Measurements from ENCODE around the gene KCNH3. TPM values are rescaled to one million over a fixed set of nuclear protein-coding genes. Genes with fewer than 3 reads are reported as not detected.

Gene KCNH3, protein sequence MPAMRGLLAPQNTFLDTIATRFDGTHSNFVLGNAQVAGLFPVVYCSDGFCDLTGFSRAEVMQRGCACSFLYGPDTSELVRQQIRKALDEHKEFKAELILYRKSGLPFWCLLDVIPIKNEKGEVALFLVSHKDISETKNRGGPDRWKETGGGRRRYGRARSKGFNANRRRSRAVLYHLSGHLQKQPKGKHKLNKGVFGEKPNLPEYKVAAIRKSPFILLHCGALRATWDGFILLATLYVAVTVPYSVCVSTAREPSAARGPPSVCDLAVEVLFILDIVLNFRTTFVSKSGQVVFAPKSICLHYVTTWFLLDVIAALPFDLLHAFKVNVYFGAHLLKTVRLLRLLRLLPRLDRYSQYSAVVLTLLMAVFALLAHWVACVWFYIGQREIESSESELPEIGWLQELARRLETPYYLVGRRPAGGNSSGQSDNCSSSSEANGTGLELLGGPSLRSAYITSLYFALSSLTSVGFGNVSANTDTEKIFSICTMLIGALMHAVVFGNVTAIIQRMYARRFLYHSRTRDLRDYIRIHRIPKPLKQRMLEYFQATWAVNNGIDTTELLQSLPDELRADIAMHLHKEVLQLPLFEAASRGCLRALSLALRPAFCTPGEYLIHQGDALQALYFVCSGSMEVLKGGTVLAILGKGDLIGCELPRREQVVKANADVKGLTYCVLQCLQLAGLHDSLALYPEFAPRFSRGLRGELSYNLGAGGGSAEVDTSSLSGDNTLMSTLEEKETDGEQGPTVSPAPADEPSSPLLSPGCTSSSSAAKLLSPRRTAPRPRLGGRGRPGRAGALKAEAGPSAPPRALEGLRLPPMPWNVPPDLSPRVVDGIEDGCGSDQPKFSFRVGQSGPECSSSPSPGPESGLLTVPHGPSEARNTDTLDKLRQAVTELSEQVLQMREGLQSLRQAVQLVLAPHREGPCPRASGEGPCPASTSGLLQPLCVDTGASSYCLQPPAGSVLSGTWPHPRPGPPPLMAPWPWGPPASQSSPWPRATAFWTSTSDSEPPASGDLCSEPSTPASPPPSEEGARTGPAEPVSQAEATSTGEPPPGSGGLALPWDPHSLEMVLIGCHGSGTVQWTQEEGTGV
- total RNA-seq = 2.3 TPM
- long read RNA-seq, partial matches to known transcripts = 2 of 4 reads
- long read RNA-seq, other reads (novel, unspliced or antisense) = 2 of 4 reads

DNA sequence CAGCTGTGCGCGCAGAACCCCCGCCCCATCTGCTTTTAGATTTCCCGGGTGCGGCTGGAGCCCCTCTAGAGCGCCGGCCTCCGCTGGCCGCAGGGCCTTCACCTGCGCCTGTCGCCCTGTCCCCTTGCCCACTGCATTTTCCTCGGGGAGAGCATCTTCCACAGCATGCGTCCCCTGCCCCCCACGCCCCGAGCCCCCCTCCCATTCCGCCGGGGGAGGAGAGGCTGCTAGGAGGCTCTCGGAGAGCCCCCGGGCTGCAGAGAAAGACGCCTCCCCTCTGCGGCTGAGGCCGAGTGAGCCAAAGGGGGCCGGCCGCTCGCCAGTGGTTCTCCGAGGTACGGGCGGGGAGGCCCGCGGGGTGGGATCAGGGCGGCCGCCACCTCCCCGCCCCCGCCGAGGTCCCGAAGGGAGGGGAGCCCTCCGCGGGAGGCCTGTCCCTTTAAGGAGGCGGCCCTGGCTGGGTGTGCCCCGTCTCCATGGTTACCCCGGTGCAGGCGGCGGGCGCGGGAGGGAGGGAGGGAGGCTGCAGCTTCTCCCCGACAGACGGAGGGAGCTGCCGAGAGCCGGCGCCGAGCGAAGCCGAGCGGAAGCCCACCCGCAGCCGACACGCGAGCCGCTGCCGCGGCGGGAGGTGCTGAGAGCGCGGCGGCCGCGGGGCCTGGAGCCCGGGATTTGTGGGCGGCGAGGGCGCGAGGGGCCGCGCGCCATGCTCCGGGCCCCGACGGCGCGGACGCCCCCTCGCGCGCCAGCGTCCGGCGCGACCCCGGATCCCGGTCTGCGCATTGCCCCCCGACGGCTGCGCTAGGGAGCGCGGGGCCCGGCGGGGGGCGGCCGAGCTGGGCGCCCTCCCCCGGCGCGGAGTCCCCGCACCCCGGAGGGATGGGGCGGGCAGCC lies at the start of gene KCNH3:
TSS of gene KCNH3 (plus strand) at position 521 of the 894 bp plus-strand sequence. CDS start 387 bp downstream, outside the sequence.
- peak; percentile 89 for DNase-seq
- TF ChIP-seq, protein P1, sequence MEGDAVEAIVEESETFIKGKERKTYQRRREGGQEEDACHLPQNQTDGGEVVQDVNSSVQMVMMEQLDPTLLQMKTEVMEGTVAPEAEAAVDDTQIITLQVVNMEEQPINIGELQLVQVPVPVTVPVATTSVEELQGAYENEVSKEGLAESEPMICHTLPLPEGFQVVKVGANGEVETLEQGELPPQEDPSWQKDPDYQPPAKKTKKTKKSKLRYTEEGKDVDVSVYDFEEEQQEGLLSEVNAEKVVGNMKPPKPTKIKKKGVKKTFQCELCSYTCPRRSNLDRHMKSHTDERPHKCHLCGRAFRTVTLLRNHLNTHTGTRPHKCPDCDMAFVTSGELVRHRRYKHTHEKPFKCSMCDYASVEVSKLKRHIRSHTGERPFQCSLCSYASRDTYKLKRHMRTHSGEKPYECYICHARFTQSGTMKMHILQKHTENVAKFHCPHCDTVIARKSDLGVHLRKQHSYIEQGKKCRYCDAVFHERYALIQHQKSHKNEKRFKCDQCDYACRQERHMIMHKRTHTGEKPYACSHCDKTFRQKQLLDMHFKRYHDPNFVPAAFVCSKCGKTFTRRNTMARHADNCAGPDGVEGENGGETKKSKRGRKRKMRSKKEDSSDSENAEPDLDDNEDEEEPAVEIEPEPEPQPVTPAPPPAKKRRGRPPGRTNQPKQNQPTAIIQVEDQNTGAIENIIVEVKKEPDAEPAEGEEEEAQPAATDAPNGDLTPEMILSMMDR (IDR thresholded peaks at IDR 0.05) = no peak

DNA sequence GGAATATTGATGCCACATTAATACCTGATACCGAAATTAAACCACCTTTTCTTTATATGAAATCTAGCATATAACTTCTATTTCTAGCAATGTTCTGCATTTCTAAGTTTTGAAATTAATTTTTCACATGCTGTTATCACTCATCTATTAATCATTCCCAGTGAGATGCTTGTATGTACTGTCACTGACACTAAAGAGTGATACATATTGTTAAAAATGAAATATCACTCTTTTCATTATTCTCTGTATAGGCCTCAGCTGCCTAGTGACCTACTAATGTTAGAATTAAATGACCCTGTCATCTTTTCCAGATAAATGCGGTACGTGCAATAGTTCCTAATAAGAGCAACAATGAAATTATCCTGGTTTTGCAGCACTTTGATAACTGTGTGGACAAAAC lies 49.7 kb upstream of the KCNH3 start:
- peaks cover 24% of the 10 kb centered on the region for H3K36me3 ChIP-seq
- ATAC-seq (no peak), DNase-seq (no peak)
- H3K27me3 ChIP-seq (ENCODE audit: low read depth) = no peaks in the 10 kb centered on the region
- H3K27ac ChIP-seq = no peak overlapping the region
- intact Hi-C loops (cut with DNase I) = no loop called here
- H3K9me3 ChIP-seq = no peaks in the 10 kb centered on the region
- no peak overlapping the region for H3K4me3 ChIP-seq
- TF ChIP-seq, protein P1 (IDR thresholded peaks at IDR 0.05) = no peak
- no peaks in the 10 kb centered on the region for H3K4me1 ChIP-seq

More for the DNA sequence above, at the start of gene KCNH3:
- peak within 1 kb of the TSS; percentile 59 for H3K4me3 ChIP-seq
- H3K9me3 ChIP-seq = no peaks in the 10 kb centered on the region
- intact Hi-C loops (cut with DNase I) = no loop called here
- no peak within 1 kb of the TSS for H3K27ac ChIP-seq
- H3K27me3 ChIP-seq (ENCODE audit: low read depth) = peaks cover 56% of the 10 kb centered on the region
- peaks cover 16% of the 10 kb centered on the region for H3K4me1 ChIP-seq
- no peaks in the 10 kb centered on the region for H3K36me3 ChIP-seq
- peak; percentile 83 to 86 for ATAC-seq

DNA sequence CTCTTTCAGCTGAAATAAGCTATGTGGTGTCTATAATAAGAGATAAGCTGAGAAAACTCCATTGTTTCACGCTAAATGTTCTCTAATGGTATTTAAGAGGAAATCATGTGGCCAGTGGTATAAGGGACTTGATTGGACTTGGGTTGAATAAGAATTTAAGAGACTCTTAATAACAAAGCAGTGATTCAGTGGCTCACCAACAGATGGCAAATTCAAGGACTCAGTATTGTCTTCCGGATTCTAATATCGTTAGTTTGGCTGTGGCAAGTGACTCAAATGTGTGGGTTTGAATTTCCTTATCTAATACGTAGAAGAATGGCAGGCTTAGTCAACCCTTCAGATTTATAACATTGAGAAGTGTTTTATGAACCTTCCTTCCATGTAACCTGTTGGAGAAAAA lies 49.1 kb upstream of the KCNH3 start:
- Histone ChIP-seq H3K36me3 (peaks cover 26% of the 10 kb centered on the region), H3K4me3 (no peak overlapping the region), H3K27me3 (ENCODE audit: low read depth) (no peaks in the 10 kb centered on the region), H3K27ac (no peak overlapping the region), H3K4me1 (no peaks in the 10 kb centered on the region), H3K9me3 (no peaks in the 10 kb centered on the region)
- DNase-seq (no peak), ATAC-seq (no peak)
- TF ChIP-seq, protein P1 (IDR thresholded peaks at IDR 0.05) = no peak
- intact Hi-C loops (cut with DNase I) = no loop called here

DNA sequence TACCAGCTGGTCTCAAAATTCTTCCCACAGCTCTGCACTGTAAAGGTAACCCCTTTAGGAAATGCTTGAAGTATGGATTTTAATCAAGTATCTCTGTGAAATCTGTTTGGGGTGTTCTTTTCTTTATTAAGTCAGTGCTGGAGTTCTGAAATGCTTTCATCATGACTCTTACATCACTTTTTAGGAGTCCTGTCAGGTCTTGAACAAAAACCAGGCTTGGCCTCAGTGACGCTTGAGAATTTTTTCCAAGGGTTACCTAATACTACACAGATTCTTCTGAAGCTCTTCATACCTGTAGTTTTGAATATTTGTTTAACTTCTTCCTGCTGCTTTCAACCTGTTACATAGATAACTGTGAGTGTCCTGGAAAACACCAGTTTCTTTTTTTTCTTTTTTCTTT lies 47.0 kb upstream of the KCNH3 start:
- intact Hi-C loops (cut with DNase I) = no loop called here
- Histone ChIP-seq H3K9me3 (no peaks in the 10 kb centered on the region), H3K27me3 (ENCODE audit: low read depth) (no peaks in the 10 kb centered on the region), H3K4me1 (no peaks in the 10 kb centered on the region), H3K27ac (no peak overlapping the region), H3K4me3 (no peak overlapping the region), H3K36me3 (peaks cover 18% of the 10 kb centered on the region)
- ATAC-seq = no peak
- no peak for DNase-seq
- TF ChIP-seq, protein P1 (IDR thresholded peaks at IDR 0.05) = no peak
